Measurements from ENCODE around the gene ARHGEF19.
A peak's percentile ranks its signal among the peaks of the same experiment; 100 is the strongest.
"Not testable (repeated sequence)": the region's sequence is repeated elsewhere in the genome, so short reads cannot be mapped to it uniquely, and the experiment has no call there.

The ARHGEF19 gene

DNA sequence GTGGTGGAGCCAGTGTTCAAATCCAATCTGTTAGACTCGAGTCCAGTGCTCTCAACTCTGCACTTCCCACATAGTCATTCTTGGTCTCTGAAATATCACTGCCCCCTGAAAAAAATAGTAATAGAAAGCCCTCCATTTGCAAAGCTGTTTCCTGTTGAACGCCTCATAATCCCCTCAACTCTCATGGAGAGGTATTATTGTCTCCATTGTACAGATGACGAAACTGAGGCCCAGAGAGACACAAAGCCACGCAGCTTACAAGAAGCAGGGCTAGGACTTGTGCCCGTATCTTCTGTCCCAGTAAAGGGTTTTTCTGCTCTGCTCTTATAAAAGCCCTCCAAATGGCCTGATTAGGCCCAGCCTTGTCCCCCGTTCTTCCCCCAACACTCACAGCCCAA lies 6.2 kb upstream of the ARHGEF19 start:
- no peak for DNase-seq

DNA sequence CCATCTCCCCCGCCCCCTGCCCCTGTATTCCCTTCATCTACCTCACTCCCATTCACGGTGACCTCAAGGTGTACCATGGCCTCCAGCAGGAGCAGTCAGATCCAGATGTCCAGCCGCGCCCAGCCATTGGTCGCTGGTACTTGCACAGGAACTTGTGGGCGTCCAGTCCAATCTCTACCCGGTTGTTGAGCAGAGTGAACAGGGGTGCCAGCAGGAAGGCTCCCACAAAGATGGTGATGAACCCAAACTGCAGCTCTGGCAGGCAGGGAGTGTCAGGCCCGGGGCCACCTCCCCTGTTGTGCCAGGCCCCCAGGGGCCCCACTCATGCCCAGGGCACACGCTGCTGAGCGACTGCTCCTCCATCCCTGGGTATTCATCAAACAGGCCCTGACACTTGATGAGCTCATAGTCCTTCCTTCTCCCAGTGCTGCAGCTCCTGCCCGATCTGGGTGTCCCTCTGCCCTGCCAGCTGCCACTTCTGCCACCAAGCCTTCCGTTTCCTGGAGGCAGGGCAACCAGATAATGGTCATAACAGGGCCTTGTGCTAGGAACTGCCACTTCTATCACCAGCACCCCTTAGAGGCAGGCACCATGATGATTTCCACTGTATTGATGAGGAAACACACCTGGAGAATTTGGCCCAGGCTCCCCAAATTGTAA lies 5.7 kb upstream of the ARHGEF19 start:
- DNase-seq, result no peak

DNA sequence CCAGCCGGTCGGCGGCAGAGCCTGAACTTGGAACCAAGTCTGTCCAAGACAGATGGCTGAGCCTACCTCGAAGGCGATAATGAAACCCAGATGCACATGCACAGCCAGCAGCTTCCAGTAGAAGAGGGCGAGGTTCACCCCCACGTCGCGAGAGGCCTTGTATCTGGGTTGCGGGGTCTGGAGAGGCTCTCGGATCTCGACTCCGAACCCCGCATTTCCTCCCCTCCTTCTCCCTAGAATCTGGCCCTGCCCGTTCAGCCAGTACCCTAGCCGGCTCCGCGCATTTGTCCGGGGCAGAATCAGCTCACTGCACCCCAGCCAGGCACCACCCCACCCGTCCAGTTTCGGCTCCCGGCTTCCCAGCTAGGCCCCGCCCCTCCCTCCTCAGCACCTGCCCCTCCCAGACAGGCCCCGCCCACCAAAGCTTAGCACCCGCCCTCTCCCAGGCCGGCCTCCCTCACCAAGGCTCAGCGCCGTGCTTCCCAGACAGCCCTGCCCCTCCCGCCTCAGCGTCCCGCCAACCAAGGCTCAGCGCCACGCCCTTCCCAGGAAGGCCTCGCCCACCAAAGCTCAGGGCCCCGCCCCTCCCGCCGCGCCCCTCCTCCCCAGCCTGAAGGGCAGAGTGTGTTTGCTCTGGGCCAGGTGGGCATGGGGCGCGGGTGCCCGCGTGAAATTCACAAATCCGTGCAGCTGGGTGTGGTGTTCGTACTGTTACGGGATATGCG lies 4.8 kb upstream of the ARHGEF19 start:
- DNase-seq, result peak; percentile 97

DNA sequence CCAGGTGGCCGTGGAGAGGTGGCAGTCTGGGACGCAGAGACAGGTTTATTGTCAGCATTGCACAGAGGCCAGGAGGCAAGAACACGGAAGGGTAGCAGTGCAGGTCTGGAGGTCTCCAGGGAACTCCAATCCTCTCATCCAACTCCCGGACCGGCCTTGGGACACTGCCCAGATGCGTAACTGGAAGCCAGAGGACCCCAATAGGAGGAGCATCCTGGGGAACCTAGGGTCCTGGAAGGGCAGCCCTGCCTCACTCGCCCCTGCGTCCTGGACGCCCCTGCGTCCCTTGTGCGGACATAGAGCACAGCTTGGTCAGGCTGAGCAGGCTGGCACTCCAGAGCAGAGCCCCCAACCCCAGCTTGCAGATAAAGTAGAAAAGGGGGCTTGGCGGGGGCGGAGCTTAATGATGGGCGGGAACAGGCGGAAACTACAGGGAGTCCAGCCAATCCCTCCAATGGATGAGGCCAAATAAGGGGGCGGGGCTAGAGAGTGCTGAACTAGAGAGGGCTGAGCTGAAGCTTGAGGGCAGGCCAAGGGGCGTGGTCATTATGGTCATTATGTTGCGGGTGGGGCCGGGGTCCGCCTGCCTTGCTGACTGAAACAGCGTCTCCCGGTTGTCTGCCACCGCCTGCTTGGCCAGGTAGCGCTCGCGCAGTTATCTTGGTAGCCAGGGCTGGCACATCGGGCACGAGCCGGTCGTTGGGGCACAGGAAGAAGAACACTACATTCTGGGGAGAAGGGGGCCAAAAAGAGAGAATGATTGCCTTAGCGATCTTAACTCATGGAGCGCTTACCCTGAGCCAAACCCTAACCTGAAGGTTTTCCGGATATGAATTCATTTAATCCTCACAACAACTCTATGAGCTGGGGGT lies 3.7 kb upstream of the ARHGEF19 start:
- peak; percentile 72 for DNase-seq

DNA sequence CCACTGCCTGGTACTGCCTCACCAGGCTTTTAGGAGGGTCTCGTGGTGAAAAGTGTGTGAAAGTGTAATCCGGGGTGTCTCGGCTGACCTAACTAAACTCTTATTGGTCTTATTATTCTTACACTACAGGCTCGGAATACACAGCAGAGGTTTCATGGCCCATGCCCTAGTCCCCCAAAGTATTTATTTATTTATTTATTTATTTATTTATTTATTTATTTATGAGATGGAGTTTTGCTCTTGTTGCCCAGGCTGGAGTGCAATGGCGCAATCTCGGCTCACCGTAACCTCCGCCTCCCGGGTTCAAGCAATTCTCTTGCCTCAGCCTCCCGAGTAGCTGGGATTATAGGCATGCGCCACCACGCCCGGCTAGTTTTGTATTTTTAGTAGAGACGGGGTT lies 2.8 kb upstream of the ARHGEF19 start:
- not testable (repeated sequence) for DNase-seq

DNA sequence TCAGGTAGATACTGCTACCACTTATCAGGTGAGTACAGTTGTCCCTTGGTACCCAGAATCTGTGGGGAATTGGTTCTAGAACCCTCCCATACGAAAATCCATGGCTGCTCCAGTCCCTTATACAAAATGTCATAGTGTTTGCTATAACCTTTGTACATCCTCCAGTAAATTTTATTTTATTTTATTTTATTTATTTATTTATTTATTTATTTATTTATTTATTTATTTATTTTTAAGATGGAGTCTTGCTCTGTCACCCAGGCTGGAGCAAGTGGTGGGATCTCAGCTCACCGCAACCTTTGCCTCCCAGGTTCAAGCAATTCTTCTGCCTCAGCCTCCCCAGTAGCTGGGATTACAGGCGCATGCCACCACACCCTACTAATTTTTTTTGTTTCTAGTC lies 1.1 kb upstream of the ARHGEF19 start:
- DNase-seq, result not testable (repeated sequence)

DNA sequence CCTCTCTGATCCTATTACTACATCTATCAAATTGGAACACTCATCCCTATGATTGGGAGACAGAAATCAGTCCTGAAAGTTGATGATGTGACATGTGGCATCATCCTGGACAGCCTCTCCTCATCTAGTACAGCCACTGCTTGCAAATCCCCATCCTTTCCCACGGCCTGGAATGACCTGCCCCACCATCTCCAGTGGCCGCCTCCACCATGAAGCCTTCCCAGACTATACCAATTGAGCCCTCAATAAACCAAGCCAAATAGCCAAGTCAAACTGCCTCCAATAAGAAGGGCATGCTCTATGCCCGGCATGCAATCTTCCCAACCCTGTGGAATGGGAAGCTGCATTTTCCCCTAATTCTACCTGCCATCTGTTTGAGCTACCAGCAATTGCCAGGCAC lies 561 bp upstream of the ARHGEF19 start:
- DNase-seq, result no peak

DNA sequence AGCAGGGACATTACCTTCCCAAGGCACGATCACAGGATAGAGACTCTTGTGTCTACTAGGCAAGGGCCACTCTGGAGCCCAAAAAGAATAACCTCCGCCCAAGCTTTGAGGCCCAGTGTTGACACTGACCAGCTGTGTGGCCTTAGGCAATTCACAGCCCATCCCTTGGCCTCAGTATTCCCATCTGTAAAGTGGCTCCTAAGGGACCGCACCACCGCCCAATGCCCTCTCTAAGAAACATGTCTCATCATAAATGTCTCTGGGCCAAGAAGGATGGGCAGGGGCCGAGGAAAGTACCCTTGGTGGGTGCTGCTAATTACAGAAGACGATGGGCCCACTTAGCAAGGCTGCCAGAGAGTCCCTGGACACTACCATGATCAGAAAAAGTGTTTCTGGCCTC lies 628 bp downstream of the ARHGEF19 start:
- no peak for DNase-seq

DNA sequence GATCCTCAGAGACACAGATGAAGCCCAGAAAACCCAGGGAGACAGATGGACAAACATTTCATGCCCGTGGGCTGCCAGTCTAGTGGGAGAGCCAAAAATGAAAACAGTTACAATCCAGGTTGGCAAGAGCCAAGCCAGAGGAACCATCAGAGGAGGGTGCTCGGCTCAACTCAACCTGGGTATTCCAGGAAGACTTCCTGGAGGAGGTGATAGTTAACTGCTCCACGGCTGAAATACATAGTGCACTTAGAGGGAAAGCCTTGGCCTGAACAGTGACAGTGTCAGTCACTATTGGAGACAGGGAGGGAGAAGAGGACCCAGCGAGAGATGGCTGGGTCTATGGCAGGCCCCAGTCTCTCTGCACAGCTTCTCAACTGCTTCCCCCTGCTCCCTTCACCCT lies 1.9 kb downstream of the ARHGEF19 start:
- DNase-seq, result no peak

DNA sequence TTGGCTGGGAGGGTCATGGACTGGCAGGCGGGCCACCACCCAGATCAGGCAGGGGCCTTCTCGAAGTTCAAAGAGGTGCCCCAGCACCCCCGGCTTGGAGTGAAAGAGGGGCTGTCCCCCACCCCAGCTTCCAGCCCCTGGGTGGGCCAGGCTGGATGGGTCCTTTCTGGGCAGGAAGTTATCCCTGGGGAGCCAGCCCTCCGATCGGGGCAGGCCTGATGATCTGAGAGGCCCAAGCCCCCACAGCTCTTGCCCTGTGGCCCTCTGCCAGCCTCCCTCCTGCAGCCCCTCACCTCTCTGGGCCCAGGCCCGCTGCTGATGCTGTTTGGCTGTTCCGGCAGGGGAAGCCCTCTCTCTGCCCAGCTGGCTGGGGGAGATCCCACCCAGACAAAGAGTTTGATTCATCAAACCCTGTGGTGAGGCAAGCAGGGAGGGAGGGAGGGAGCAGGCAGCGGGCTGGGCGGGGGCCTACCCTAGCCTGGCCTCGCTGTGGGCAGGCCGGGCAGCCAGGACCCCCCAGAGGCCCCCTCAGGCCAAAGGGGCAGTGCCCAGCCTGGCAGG lies 2.5 kb downstream of the ARHGEF19 start:
- no peak for DNase-seq

DNA sequence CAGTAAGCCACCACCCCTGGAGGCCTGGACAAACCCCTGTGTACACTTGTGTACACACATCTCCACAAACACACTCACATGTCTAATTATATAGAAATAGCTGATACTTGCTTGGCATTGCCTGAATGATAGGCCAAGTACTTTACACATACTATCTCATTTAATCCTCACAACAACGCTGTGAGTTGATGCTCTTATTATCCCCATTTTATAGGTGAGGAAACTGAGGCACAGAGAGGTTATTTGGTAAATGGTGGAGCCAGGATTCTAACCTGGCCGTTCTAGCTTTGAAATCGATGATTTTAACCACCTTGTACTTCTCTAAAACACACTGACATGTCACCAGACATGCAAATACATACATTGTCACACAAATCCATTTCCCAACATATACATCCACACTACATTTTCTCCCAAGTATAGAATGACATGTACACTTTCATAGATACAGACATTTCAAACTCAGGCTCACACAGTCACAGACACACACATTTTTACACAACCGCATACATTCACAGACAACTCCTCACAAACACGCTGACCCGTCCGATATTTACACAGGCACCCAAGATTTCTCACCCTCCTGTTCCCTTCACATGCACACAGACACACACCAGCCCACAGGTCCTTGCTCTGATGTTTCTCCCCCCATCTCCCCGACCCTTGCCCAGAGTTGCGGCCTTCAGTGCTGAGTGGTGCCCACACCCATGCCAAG lies 3.2 kb downstream of the ARHGEF19 start:
- DNase-seq, result no peak

DNA sequence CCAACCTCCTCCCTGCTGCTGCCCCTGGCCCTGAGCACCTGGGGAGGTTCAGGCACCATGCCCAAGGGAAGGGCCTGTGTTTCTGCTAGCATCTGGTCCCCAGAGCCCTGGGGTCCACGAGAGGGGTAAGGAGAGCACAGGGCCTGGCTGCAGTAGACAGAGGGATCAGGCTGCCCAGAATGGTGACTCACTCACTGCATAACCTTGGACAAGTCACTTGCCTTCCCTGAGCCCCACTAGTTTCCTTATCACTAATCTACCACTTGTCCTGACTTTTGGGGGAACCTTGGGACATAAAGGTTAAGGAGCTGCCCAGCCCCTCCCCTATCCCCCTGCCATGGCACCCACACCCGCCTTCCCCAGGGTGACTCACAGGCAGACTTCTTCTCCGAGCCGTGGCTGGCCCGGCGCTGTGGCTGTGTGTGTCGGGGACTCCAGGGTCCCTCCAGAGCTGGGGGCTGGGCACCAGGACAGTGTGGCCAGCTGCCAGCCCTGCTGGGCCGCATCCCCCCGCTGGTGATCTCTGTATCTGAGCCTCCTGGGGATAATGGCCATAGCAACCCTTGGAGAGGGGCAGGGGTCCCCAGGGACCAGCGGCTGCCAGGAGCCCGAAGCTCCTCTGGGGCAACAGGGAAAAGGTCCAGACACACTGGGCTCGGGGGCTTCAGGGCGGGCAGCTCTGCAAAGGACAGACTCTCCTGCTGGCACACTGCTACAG lies 4.0 kb downstream of the ARHGEF19 start:
- no peak for DNase-seq

DNA sequence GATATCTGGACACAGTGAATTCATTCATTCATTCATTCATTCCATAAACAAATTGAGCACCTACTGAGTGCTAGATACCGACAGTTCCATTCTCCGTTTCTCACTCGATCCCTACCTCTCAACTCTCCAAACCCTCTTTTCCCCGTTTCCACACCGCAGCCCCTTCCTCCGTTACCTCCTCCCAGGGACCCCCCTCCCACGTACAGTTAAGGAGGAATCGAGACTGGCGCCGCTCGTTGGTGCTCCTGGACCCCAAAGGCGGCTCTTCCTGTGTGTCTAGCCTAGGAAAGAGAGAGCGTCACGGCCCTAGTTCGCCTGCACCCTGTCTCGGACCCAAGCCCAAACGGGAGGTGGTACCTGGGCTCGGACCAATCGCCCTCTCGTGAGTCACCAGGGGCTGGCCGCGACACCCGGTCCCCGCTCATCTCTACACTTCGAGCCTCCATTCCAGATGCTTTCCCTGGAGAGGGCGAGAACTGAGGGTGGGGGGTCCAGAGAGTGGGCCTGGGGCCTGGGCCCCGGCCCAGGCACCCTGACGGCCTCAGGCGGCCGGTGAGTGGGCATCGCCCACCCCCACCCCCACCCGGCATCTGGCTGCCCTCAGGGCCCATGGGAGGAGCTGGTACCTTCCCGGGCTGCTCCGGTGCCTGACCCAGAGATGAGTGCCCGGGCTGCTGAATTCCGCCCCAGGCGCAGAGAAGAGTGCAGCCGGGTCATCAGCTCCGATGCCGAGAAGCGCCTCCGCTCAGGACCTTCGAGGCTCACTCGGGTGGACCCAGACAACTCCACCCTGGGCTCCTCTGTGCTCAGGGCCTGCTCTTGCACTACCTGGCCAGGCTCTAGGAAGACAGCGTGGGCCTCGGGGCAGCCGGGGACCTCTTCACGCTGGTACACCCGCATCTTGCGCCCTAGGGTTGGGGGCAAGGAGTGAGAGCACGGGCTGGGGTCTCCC lies 4.9 kb downstream of the ARHGEF19 start:
- DNase-seq, result no peak

DNA sequence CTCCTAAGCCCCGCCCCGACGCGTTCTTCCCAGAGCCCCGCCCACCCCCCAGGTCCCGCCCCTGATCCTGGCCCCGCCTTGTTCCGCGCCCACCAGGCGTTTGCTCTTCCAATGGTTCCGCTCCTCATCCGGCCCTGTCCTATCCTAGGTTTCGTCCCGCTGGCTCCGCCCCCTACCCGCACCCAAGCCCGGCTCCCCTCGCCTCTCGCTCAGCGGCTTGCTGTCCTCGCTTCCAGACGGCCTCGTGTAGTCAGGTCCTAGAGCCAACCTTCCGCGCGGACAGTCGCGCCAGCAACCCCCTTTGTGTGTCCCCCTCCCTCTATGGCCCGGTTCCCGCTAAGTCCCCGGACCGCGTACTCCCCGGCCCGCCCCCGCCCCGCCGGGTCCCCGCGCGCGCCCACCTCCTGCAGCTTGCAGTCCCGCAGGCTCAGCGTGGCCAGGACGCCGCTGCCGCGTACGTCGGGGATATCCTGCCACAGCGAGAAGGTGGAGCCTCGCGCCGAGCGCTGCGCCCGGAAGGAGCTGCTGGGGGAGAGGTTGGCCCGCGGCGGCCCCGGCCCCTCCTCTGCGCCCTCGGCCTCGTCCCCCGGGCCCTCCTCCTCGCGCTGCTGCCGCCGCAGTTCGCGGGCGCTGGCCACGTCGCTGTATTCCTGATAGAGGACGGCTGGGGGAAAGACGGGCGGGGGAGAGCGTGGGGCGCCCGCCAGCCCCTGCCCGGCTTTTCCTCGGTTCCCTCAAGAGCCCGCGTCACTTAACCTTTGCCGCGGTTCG lies 5.7 kb downstream of the ARHGEF19 start:
- peak; percentile 96 for DNase-seq

DNA sequence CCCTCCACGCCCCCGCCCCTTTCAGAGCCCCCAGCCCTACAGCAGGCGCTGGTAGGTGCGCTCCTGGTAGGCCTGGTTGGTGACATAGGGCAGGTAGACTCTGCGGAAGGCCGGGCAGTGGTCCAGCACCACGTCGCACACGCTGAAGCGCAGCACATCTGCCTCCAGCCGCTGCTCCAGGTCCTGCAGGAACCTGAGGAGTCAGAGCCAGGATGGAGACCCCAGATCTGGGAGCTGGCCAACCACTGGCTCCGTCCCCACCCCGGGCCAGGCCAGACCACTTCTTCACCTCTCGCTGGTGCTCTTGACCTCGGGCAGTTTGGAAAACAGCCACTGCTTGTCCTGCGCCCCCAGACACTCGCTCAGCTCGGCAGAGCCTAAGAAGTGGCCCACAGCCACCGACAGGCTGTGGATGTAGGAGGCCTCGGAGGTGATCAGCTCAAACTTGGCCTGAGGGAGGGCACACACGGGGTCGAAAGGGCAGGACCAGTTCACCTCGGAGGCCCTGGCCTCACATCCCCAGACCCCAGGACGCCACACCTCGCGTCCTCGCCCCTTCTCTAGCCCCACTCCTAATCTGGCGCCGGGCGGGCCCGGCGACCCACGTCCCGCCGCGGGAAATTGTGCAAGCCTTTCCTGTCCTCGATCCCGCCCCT lies 6.4 kb downstream of the ARHGEF19 start:
- DNase-seq, result no peak

DNA sequence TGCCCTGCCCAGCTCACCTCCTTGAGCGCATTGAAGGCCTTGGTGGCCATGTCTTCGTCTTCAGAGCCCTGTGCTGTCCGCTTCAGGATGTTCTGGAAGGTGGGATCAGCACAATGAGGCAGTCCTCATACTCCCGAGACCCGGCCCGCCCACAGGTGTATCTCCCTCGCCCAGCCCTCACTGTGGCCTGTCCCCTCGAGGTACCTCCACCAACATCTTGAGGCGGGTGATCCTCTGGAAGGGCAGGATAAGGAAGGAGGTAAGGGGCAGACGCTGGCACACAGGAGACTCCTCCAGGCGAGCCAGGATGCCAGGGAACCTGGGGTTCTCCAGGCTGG lies 7.1 kb downstream of the ARHGEF19 start:
- no peak for DNase-seq

DNA sequence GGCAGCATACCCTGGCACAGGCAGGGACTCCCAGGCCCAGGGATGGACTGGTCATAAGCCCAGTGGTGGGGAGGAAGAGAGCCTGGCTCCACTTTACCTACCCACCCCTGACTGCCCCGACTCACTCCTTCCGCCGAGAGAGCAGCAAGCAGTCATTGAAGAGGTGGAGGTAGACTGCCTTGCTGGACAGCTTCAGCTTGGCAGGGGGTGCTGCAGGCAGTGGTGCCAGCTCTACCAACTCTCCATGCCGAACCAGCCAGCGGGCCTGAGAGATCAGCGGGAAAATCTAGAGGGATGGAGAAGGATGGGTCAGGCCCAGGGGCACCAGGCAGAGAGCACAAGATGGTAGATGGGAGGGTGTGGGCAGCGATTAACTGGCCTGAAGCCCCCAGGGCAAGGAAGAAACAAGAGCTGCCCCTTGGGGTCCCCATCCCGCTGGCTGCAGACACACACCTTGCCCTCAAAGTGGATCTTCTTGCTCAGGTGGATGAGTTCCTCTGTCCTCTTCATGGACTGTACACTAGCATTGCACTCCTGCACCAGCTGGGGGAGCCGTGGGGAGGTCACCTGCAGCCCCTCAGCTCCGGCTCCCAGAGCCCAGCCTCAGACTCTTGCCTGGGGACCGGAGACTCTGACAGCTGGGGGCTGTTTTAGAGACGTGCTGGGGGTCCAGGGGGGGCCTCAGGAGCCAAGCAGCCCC lies 7.7 kb downstream of the ARHGEF19 start:
- peak; percentile 35 for DNase-seq

DNA sequence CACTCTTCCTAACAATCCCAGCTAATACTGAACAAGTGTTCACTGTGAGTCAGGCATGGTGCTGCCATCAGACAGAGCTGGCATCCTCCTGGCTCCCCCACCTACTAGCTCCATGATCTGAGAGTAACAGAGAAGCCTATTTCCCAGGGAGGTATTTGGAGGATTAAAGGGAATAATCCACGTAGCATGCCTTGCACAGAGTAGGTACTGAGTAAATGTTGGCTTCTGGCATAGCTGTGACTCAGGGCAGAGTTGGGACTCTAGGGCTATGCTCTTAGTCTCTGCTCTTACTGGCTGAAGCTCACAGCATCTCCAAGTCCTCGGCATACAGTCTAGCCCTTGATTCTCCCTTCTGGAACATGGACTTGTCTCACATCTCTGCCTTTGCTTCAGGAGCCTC lies 8.2 kb downstream of the ARHGEF19 start:
- DNase-seq, result no peak

DNA sequence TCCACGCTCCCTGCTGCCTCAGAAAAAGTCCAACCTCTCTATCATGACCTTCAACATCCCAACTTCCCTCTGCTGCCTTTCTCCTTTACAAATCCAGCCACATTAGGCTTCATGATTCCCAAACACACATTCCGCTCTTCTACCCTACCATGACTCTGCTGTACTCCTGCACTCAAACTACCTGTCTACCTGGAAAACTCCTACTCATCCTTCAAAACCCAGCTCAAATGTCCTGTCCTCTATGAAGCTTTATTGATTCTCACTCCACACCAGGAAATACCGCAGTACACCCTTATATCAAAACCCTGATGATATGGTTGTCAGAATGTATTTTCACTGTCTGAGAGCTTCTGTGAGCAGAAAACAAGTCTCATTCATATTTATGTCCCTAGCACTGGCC lies 8.9 kb downstream of the ARHGEF19 start:
- no peak for DNase-seq

Data from stimulated activated CD4-positive, alpha-beta T cell treated with anti-CD3 and anti-CD28 coated beads, Interleukin-1b, Interleukin-23, amount 100 ng/mL, for 48 hours (primary cell).